DMS114 treated with DMSO at 0.1 percent for 48 hours (cell line): ENCODE data around the gene MGARP.
"Not testable (repeated sequence)": the region's sequence is repeated elsewhere in the genome, so short reads cannot be mapped to it uniquely, and the experiment has no call there.

Experiments
- DNase-seq: peaks from one replicate; lab custom pipeline; 2025; ENCODE audit not compliant: unreplicated experiment; lab: John Stamatoyannopoulos, UW

MGARP gene

GRCh38 chr4:139279760-139280620 lies at the start of gene MGARP:
Gene MGARP, minus strand, starts transcription at chr4:139280225. Its CDS starts 67 bp downstream, at chr4:139280158.
- peak; percentile 8 for DNase-seq

- no peak for DNase-seq
Observed at GRCh38 chr4:139329665-139330200, 49.7 kb upstream of the MGARP start.

- no peak for DNase-seq
Observed at GRCh38 chr4:139324620-139325019, 44.6 kb upstream of the MGARP start.

GRCh38 chr4:139322541-139322940 lies 42.5 kb upstream of the MGARP start:
- not testable (repeated sequence) for DNase-seq

- not testable (repeated sequence) for DNase-seq
Observed at GRCh38 chr4:139322070-139322469, 42.0 kb upstream of the MGARP start.

GRCh38 chr4:139319571-139319970 lies 39.5 kb upstream of the MGARP start:
- no peak for DNase-seq

GRCh38 chr4:139317635-139318034 lies 37.6 kb upstream of the MGARP start:
- no peak for DNase-seq

GRCh38 chr4:139316733-139317132 lies 36.7 kb upstream of the MGARP start:
- DNase-seq, result no peak

GRCh38 chr4:139315221-139315675 lies 35.2 kb upstream of the MGARP start:
- DNase-seq, result no peak

GRCh38 chr4:139314047-139314800 lies 34.2 kb upstream of the MGARP start:
- no peak for DNase-seq

GRCh38 chr4:139313414-139313813 lies 33.4 kb upstream of the MGARP start:
- not testable (repeated sequence) for DNase-seq

- no peak for DNase-seq
Observed at GRCh38 chr4:139312552-139313332, 32.7 kb upstream of the MGARP start.

GRCh38 chr4:139311909-139312308 lies 31.9 kb upstream of the MGARP start:
- no peak for DNase-seq

GRCh38 chr4:139304920-139305319 lies 24.9 kb upstream of the MGARP start:
- no peak for DNase-seq

- DNase-seq, result no peak
Observed at GRCh38 chr4:139301821-139302611, 22.0 kb upstream of the MGARP start, which contains the start of gene NDUFC1. Gene NDUFC1, minus strand, starts transcription at chr4:139302477. Its CDS starts 6,679 bp downstream, at chr4:139295798.

GRCh38 chr4:139301113-139301820 lies 21.2 kb upstream of the MGARP start, which contains the start of gene NAA15:
Gene NAA15, plus strand, starts transcription at chr4:139301505. Its CDS starts 273 bp downstream, at chr4:139301778.
- DNase-seq, result peak; percentile 87

- peak; percentile 13 for DNase-seq
Observed at GRCh38 chr4:139300431-139301112, 20.5 kb upstream of the MGARP start.

GRCh38 chr4:139299536-139299935 lies 19.5 kb upstream of the MGARP start:
- no peak for DNase-seq

GRCh38 chr4:139297001-139297410 lies 17.0 kb upstream of the MGARP start:
- DNase-seq, result no peak
